NCI-H2029 treated with DMSO at 0.1 percent for 48 hours (cell line): ENCODE data around the gene TAF15.
A peak's percentile ranks its signal among the peaks of the same experiment; 100 is the strongest.

ENCODE experiments used
- DNase-seq: peaks from one replicate; lab custom pipeline; 2025; lab: John Stamatoyannopoulos, UW

The TAF15 gene

GRCh38 chr17:35821308-35821707 is 12.0 kb downstream of the TAF15 start:
- DNase-seq, result no peak

- DNase-seq, result no peak
Observed at GRCh38 chr17:35825206-35825605, 15.9 kb downstream of the TAF15 start.

GRCh38 chr17:35841101-35841500 is 31.8 kb downstream of the TAF15 start:
- no peak for DNase-seq

- DNase-seq, result no peak
Observed at GRCh38 chr17:35841505-35841904, 32.2 kb downstream of the TAF15 start.

- no peak for DNase-seq
Observed at GRCh38 chr17:35842239-35842638, 33.0 kb downstream of the TAF15 start.

GRCh38 chr17:35843698-35844097 is 34.4 kb downstream of the TAF15 start:
- no peak for DNase-seq

- no peak for DNase-seq
Observed at GRCh38 chr17:35844547-35844946, 35.3 kb downstream of the TAF15 start.

GRCh38 chr17:35846055-35846809 is 36.9 kb downstream of the TAF15 start:
- no peak for DNase-seq

- DNase-seq, result no peak
Observed at GRCh38 chr17:35847006-35847405, 37.7 kb downstream of the TAF15 start.

GRCh38 chr17:35847633-35848373 is 38.5 kb downstream of the TAF15 start:
- no peak for DNase-seq

GRCh38 chr17:35849469-35850348 is 40.4 kb downstream of the TAF15 start:
- peak; percentile 32 for DNase-seq

- no peak for DNase-seq
Observed at GRCh38 chr17:35855965-35856364, 46.7 kb downstream of the TAF15 start.

- DNase-seq, result no peak
Observed at GRCh38 chr17:35856603-35857002, 47.3 kb downstream of the TAF15 start.

- no peak for DNase-seq
Observed at GRCh38 chr17:35864853-35865252, 55.6 kb downstream of the TAF15 start.

- no peak for DNase-seq
Observed at GRCh38 chr17:35865412-35866340, 56.4 kb downstream of the TAF15 start.

GRCh38 chr17:35866341-35866950 is 57.2 kb downstream of the TAF15 start:
- DNase-seq, result no peak

- no peak for DNase-seq
Observed at GRCh38 chr17:35867574-35867973, 58.3 kb downstream of the TAF15 start.

- no peak for DNase-seq
Observed at GRCh38 chr17:35868737-35869136, 59.5 kb downstream of the TAF15 start, which contains the start of gene HEATR9. HEATR9 (minus strand) TSS chr17:35868891; CDS start chr17:35868742, 149 bp downstream.

- no peak for DNase-seq
Observed at GRCh38 chr17:35870906-35871819, 61.9 kb downstream of the TAF15 start.
